ENCODE data around the gene OR10X1. TPM values are rescaled to one million over a fixed set of nuclear protein-coding genes. Genes with fewer than 3 reads are reported as not detected.

OR10X1 gene
- total RNA-seq, 1 experiment from 2014 or later: not detected

GRCh38 chr1:158572226-158572625 is 7.5 kb downstream of the OR10X1 start:
- Mint-ChIP-seq H3K27ac (no peak overlapping the region), H3K4me1 (no peaks in the 10 kb centered on the region), H3K27me3 (ENCODE audit: low read depth) (peaks cover 1% of the 10 kb centered on the region; the same call in 1 of the 2 replicates), H3K9me3 (no peaks in the 10 kb centered on the region), H3K4me3 (no peak overlapping the region), H3K36me3 (ENCODE audit: insufficient read depth in 1 of 3, low read depth in 3 of 3) (no peaks in the 10 kb centered on the region)
- Histone ChIP-seq H2BK12ac (ENCODE audit: insufficient read length, low read depth, low read length) (no peak overlapping the region), H3T11ph (ENCODE audit: low read length) (no peak overlapping the region), H3K23me2 (ENCODE audit: insufficient read length, low read depth, low read length, poor library complexity, severe bottlenecking) (no peaks in the 10 kb centered on the region), H4K5ac (ENCODE audit: insufficient read length, low read depth, low read length) (no peak overlapping the region), H3K56ac (ENCODE audit: insufficient read length, low read depth, low read length) (no peak overlapping the region), H3K79me1 (ENCODE audit: insufficient read depth, low read depth, low read length, poor library complexity, severe bottlenecking) (no peaks in the 10 kb centered on the region), H4K20me1 (ENCODE audit: control insufficient read depth, insufficient read depth, insufficient read length) (no peaks in the 10 kb centered on the region), H3K4ac (ENCODE audit: low read depth, low read length) (no peak overlapping the region), H3K79me2 (ENCODE audit: insufficient read depth, low read length) (no peaks in the 10 kb centered on the region), H2BK5ac (ENCODE audit: insufficient read length, low read length) (no peak overlapping the region), H3K9me3 (ENCODE audit: control insufficient read depth, low read depth, low read length) (no peaks in the 10 kb centered on the region), H2BK120ac (ENCODE audit: low read depth, low read length, poor library complexity, severe bottlenecking) (no peak overlapping the region), H3K23ac (ENCODE audit: insufficient read length, low read depth, low read length) (no peak overlapping the region), H2AFZ (ENCODE audit: low read length) (no peak overlapping the region), H2BK15ac (ENCODE audit: low read depth, low read length) (no peak overlapping the region), H3K27ac (ENCODE audit: insufficient read length, low read depth, low read length) (no peak overlapping the region), H3K9ac (ENCODE audit: extremely low read depth, insufficient read length, low read length) (no peak overlapping the region), H3K14ac (ENCODE audit: insufficient read depth, low read length) (no peak overlapping the region), H4K8ac (replicated peaks; ENCODE audit: insufficient read length, low read depth, low read length) (no peak overlapping the region), H3K4me2 (ENCODE audit: insufficient read depth, insufficient read length, low read length) (no peak overlapping the region), H4K91ac (ENCODE audit: insufficient read length, low read depth, low read length) (no peak overlapping the region), H2BK20ac (ENCODE audit: low read depth, low read length, poor library complexity, severe bottlenecking) (no peak overlapping the region), H3K18ac (ENCODE audit: insufficient read length, low read depth, low read length) (no peak overlapping the region), H3K4me1 (ENCODE audit: insufficient read depth, low read length) (no peaks in the 10 kb centered on the region), H3K27me3 (ENCODE audit: insufficient read depth, low read length) (no peaks in the 10 kb centered on the region), H2AK5ac (ENCODE audit: insufficient read length, low read length) (no peak overlapping the region)
- no peak for DNase-seq
- no peak for TF ChIP-seq CTCF (conservative IDR thresholded peaks at IDR 0.05)
- no CpG with 5 or more reads among the region's 1 CpG for WGBS (ENCODE audit: extremely low coverage, insufficient read length, low lambda C conversion rate)

Measured in H9 (cell line).